NCI-H1417 (cell line): Measurements from ENCODE around the gene NBEA.
"Not testable (repeated sequence)": the region's sequence is repeated elsewhere in the genome, so short reads cannot be mapped to it uniquely, and the experiment has no call there.

Experiments used
- DNase-seq, 3 experiments: peaks; one replicate each; lab custom pipeline; 2025; lab: John Stamatoyannopoulos, UW

NBEA gene

DNA sequence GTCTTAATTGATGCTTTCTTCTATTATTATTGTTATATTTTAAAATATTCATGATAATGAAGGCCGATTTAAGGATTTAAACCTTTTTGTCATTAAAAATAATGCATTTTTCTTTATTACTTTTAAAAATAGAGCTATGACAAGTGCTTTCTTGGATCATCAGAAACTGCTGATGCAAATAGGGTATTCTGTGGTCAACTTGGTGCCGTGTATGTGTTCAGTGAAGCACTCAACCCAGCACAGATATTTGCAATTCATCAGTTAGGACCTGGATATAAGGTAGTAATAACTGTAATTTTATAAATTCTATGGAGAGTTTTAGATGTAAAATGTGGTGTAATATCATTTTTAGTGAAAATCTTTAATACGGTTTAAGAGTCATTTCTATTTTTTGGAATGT lies 116.5 kb downstream of the NBEA start:
- DNase-seq, result not testable (repeated sequence)

DNA sequence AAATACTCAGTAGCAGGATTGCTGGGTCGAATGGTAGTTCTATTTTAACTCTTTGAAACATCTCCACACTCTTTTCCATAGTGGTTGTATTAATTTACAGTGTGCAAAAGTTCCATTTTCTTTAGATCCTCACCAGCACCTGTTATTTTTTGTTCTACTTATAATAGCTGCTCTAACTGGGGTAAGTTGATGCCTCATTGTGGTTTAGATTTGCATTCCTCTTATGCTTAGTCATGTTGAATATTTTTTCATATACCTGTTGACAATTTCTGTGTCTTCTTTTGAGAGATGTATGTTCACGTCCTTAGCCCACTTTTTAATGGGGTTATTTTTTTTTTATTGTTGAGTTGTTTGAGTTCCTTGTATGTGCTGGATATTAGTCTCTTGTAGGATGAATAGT lies 144.6 kb downstream of the NBEA start:
- DNase-seq, result no peak

GRCh38 chr13:35092251-35092650 lies 150.2 kb downstream of the NBEA start:
- no peak for DNase-seq

DNA sequence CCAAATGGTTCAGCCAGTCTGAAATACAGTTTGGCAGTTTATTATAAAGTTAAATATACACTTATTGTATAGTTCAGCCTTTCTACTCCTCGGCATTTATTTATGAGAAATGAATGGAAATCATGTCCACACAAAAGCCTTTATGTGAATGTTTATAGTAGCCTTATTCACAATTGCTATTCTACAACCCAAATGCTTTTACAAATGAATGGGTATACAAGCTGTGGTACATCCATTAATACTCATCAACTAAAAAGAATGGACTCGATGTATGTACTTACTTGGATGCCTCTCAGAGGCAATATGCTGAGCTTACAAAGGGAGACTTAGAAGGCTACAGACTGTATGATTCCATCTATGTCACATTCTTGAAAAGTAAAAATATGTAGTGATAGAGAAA lies 150.7 kb downstream of the NBEA start:
- no peak for DNase-seq

DNA sequence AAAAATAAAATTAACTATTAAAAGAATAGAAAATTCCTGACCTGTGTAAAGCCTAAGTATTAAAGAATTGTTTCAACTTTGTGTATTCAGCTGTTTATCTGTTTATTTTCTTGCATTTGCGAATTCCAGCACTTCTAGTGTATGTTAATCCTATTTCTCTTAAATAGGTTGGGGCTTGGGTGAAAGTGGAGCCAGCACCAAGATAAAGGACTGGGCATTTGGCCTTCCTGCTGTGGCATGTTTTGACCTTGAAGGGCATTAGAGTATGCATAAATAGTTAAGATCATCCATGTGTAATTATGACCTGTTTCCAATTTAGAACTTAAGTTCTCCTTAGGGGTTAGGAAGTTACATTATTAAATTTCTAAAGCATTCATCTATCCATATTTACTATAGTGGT lies 151.3 kb downstream of the NBEA start:
- no peak for DNase-seq

- not testable (repeated sequence) for DNase-seq
These were observed 164.7 kb downstream of the NBEA start for GRCh38 chr13:35106771-35107170.

DNA sequence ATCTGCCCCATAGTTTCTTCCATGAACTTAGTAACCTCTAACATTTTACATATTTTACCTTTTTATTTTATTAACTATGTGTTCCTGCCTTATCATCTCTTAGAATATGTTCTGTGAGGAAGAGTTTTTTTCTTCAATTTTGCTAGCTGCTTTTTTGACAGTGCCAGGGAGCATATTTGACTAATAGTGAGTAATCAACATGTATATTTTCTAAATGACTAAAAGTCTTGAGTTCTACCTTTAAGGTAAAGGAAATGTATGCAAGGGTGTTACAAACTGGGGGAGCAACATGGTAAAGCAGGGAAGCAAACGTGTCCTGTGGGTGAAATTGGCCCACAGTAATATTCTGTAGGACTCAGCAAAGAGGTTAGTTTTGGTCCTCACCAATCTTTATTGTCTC lies 165.5 kb downstream of the NBEA start:
- DNase-seq, result no peak

- DNase-seq, result not testable (repeated sequence)
These were observed 171.5 kb downstream of the NBEA start for GRCh38 chr13:35113612-35114011.

- DNase-seq, result no peak
These were observed 185.4 kb downstream of the NBEA start for GRCh38 chr13:35127466-35127865.

DNA sequence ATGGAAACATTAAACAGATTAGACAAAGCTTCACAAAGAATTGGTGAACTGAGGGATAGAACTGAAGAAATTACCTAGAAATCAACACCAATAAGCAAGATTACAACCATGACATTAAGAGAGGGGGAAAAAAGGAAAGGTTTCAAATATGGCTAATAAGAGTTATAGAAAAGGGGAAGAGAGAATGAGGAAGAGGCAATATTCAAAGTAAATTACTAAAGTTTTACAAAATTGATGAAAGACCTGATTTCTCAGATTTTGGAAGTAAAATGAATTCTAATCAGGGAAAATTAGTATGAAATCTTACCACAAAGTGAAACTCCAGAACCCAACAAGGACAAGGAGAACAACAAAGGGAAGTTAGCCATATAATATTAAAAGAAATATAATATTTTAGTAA lies 187.4 kb downstream of the NBEA start:
- DNase-seq, result no peak

- DNase-seq, result no peak
These were observed 189.4 kb downstream of the NBEA start for GRCh38 chr13:35131471-35131870.

DNA sequence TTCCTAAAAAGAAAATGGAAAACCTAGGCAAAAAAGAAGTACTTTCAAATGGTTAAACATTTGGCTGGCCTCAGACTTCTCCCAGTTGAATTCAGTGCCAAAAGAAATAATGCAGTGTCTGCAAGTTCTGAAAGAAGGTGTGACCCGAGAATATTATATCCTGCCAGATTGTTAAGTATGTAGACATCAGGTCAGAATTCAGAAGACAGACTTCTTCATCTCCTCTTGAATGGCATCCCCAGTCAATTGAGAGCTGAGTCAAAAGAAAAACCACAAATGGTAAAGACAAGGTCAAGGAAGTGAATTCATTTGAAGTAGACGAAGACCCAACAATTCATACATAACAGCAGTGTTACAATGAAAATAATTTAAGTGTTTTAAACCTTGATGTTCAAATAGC lies 194.5 kb downstream of the NBEA start:
- no peak for DNase-seq

DNA sequence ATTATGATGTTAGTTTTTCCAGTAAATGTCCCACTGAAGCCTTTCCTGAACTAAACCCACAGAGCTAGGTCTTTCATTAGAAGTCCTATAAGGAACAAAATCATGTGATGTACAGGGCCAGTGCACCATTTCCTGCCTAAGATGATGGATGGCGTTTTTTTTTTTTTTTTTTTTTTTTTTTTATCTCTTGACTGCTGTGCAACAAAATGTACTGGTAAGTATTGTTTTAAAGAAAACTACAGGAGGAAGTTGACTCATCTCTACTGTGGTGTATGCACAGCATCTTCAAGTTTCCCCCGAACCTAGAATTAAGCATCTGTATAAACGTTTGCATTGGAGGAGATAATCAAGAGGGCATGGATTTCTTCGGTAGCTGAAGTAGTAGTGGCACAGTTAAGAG lies 197.5 kb downstream of the NBEA start:
- DNase-seq, result no peak

DNA sequence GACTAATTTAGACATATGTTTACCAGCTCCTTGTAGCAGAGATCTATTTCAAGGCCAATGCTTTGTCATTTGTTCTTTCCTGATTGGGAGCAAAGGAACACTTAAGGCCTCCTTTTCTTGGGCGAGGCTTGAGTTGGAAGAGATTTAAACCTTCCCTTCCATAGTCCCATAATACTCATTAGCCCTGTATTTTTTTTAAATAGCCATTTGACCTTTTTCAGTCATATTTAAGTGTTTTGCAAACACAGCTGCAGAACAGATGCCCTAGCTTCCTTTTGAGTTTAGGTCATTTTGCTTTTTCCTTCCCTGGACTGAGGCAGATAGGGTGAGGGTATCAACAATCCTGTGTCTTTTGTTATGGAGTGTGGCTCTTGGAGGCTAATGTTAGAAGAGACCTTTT lies 198.3 kb downstream of the NBEA start:
- DNase-seq, result peak in 1 of 3 experiments; percentile 7

- DNase-seq, result no peak
These were observed 198.8 kb downstream of the NBEA start for GRCh38 chr13:35140831-35141230.

DNA sequence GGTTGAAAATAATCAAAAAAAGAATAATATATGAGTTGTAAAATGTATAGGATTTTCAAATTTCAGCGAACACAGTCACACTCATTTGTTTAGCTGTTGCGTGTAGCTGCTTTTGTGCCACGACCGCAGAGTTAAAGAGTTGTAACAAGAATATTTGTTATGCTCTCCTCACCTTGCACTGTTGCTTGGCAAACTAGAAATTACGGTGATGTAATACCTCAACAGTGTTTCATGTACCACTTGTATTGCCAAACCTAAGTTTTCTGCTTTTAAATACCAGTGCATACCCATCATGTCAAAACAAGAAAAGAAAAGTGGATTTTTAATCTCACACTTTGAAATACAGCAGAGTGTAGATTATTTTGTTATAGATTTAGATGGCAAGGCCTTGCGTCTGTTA lies 201.1 kb downstream of the NBEA start:
- no peak for DNase-seq

DNA sequence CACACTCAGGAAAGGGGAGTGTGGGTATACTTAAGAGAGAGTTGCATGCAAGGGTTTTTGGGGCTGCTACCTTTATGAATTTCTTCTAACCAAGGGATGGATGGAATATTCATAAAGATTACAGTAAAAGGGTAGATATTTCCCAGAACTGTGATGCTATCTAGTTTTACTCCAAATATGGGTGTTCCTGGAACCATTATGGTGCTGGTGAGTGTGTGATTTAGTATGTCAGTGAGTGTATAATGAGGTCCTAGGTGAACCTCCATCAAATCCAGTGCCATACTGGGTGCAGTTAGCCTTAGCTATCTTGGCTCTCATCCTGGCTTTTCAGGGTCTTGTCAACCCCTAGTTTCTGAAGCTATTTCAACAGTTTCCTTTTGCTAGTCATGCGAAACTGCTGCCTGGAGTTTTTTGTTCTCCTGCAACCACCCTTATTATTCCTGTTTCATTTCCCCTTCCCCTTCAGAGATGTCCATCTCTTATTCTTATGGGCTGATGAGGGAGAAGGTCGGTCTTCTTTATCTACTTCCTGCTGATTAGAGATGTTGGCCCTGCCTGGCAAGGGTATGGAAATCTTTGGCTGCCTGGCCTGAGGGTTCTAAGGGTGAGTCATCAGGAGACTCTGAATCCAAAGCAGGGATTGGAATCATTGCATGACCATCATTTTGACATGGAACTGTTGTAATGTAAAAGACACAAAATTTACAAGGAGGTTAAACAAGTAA lies 202.3 kb downstream of the NBEA start:
- no peak for DNase-seq

GRCh38 chr13:35146686-35147085 lies 204.6 kb downstream of the NBEA start:
- no peak for DNase-seq

- peak; percentile 34 to 81 (median 64) for DNase-seq
These were observed 215.2 kb downstream of the NBEA start for GRCh38 chr13:35157143-35157755.

DNA sequence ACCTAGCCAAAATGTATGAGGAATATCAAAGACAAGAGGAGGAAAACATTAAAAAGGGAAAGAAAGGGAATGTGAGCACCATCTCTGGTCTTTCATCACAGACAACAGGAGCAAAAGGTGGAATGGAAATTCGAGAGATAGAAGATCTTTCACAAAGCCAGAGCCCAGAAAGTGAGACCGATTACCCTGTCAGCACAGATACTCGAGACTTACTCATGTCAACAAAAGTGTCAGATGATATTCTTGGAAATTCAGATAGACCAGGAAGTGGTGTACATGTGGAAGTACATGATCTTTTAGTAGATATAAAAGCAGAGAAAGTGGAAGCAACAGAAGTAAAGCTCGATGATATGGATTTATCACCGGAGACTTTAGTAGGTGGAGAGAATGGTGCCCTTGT lies 217.0 kb downstream of the NBEA start:
- DNase-seq, result no peak

GRCh38 chr13:35160896-35161295 lies 218.8 kb downstream of the NBEA start:
- DNase-seq, result no peak

GRCh38 chr13:35162420-35162819 lies 220.3 kb downstream of the NBEA start:
- no peak for DNase-seq

GRCh38 chr13:35163674-35164073 lies 221.6 kb downstream of the NBEA start:
- no peak for DNase-seq
